Activated CD8-positive, alpha-beta memory T cell treated with anti-CD3 and anti-CD28 coated beads, Interleukin-2, amount 50 U/mL, for 4 hours (primary cell): ENCODE results near the gene SYNPR.
"Not testable (repeated sequence)": the region's sequence is repeated elsewhere in the genome, so short reads cannot be mapped to it uniquely, and the experiment has no call there.

ENCODE experiments used
- DNase-seq: peaks from one replicate; pipeline ENCODE4 v3.0.0-alpha.2; 2020

Gene SYNPR

GRCh38 chr3:63644212-63644797 is 366.2 kb downstream of the SYNPR start:
- DNase-seq, result no peak

- DNase-seq, result not testable (repeated sequence)
Measured at GRCh38 chr3:63644928-63645781, 367.0 kb downstream of the SYNPR start.

GRCh38 chr3:63652066-63652725 is 374.1 kb downstream of the SYNPR start, which contains the start of gene SNTN:
Gene SNTN (plus strand): TSS chr3:63652675. CDS start chr3:63652688, 13 bp downstream.
- DNase-seq, result no peak

- no peak for DNase-seq
Measured at GRCh38 chr3:63654211-63654610, 376.1 kb downstream of the SYNPR start.

GRCh38 chr3:63654931-63655330 is 376.8 kb downstream of the SYNPR start:
- no peak for DNase-seq

- DNase-seq, result no peak
Measured at GRCh38 chr3:63655519-63655918, 377.4 kb downstream of the SYNPR start.

- no peak for DNase-seq
Measured at GRCh38 chr3:63656786-63657185, 378.7 kb downstream of the SYNPR start.

GRCh38 chr3:63661242-63661641 is 383.1 kb downstream of the SYNPR start:
- DNase-seq, result no peak

GRCh38 chr3:63662011-63662410 is 383.9 kb downstream of the SYNPR start:
- no peak for DNase-seq

GRCh38 chr3:63662500-63662899 is 384.4 kb downstream of the SYNPR start:
- DNase-seq, result no peak
